ENCODE results near the gene STRAP. TPM values are rescaled to one million over a fixed set of nuclear protein-coding genes. Genes with fewer than 3 reads are reported as not detected.

Gene STRAP
- total and polyA plus RNA-seq, 2 of the 8 experiments (the other 6 are each of a cell fraction or from before 2014, with no cell fraction given) = 107 to 251 TPM

GRCh38 chr12:15932327-15932726 is 50.1 kb downstream of the STRAP start (continued):
- no peak for TF ChIP-seq GTF2F1 (IDR thresholded peaks at IDR 0.05; ENCODE audit: borderline replicate concordance, low read depth, low read length)
- TF ChIP-seq ZNF274 (IDR thresholded peaks at IDR 0.05; ENCODE audit: borderline replicate concordance, extremely low read depth, low read length) = no peak
- no peak for TF ChIP-seq HDAC6 (IDR thresholded peaks at IDR 0.05; ENCODE audit: low read depth, low read length)
- no peak for TF ChIP-seq RAD21 (IDR thresholded peaks at IDR 0.05 in 1 of 2, conservative IDR thresholded peaks at IDR 0.05 in 1 of 2; ENCODE audit: low read depth in 2 of 2, low read length in 2 of 2)
- no peak for TF ChIP-seq EP300 (IDR thresholded peaks at IDR 0.05; ENCODE audit: borderline replicate concordance in 1 of 2, low read depth in 2 of 2, low read length in 2 of 2)

Measured in H1 (cell line).